Kasumi-1 (cell line): Measurements from ENCODE around the gene MS4A18.

Experiments
- DNase-seq, 2 experiments: peaks; one replicate each; lab custom pipeline; 2025; lab: John Stamatoyannopoulos, UW

MS4A18 gene

GRCh38 chr11:60766547-60766946 lies 42.0 kb downstream of the MS4A18 start:
- DNase-seq, result no peak

DNA sequence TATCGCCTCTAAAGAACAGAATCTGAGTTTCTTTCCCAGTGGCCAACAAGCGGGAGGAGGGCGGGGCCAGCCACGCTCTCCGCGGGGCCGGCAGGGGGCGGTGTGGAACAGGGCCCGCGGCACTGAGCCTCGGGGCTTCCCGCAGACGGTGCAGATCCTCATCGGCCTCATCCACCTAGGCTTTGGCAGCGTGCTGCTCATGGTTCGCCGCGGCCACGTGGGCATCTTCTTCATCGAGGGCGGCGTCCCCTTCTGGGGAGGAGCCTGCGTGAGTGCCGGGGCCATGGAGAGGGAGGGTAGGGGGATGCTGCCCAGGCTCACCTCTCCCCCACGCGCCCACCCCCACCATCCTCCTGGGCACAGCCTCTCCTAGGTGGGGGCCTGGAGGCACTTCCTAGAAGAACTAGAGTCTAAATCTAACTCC lies 42.9 kb downstream of the MS4A18 start:
- no peak for DNase-seq

GRCh38 chr11:60768202-60768601 lies 43.7 kb downstream of the MS4A18 start:
- DNase-seq, result no peak

DNA sequence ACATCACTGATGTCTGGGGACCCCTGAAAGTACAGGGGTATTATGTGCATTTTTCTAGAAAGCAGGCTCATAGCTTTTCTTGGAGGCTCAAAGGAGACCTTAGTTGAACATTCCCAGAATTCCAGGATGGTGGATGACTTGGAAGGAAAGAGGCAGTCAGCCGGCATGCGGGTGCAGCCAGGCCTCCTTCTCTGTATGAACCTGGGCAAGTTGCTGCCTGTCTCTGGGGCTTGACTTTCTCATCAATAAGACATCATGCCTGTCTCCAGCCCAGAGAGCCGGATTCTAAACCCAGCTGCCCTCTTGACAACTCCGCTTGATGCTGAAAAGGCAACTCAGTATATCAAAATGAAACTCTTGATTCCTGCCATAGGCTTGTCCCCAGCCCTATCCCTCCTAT lies 44.8 kb downstream of the MS4A18 start:
- DNase-seq, result no peak

DNA sequence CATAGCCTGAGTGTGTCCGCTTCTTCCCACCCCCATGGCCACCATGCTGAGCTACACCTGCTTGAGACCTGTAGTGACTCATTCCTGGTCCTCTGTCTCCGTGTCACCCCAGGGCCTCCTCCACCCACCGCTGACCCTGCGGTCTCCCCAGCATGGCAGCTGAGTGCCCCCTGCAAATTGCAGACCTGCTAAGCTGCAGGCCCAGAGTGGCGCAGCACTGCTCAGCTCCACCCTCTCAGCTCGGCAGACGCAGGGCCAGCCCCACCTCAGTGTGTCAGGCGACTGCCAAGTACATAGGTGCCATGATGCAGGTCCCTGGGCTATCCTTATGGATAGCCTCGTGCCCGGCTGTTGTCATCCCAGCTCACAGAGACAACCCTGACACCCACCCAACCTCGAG lies 45.3 kb downstream of the MS4A18 start:
- DNase-seq, result no peak

GRCh38 chr11:60771146-60771545 lies 46.6 kb downstream of the MS4A18 start:
- no peak for DNase-seq

DNA sequence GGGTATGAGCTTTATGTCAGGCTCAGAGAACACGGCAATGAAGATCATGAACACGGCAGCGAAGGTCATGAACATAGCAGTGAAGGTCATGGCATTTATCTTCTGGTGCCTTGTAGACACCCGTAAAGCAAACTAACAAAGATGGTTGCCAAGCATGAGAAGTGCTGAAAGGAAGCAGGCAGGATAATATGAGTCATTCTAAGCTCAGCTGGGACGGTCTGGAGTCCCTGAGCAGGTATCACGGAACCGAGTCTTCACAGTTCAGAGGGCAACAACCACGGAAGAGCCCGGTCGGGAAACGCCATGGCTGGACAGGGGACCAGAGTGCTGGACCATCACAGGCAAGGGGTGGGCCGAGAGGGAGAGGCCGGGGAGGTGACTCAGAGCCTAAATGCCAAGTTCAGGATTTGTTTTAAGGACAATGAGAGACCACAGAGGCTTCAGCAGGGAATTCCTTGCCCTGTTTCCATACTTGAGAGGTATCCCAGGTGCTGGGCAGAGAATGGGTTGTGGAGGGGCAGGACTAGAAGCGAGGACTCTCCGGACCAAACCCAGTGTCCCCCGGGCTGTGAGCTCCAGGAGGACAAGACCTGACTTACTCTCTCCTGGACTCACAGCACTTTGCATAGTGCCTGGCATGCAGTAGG lies 47.5 kb downstream of the MS4A18 start:
- no peak for DNase-seq

DNA sequence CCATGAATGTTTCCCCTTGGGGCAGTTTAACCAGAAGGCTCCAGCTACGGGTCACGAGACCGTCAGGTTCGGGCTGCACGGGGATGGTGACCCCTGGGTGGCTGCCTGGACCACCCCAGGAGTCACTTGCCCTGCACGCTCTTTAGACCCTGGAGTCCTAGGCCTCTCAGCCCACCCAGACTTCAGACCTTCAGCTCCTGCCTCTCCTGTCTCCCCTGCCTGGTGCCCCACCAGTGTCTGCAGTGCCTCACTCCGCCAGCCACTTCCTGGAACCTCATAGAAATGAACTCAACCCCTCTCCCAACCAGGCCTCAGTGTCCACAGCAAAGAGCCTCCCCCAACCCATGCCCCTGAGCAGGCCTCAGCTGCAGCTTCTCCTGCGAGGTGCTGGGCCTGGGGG lies 48.1 kb downstream of the MS4A18 start:
- no peak for DNase-seq

- no peak for DNase-seq
These were observed 50.2 kb downstream of the MS4A18 start for GRCh38 chr11:60774726-60775125.

DNA sequence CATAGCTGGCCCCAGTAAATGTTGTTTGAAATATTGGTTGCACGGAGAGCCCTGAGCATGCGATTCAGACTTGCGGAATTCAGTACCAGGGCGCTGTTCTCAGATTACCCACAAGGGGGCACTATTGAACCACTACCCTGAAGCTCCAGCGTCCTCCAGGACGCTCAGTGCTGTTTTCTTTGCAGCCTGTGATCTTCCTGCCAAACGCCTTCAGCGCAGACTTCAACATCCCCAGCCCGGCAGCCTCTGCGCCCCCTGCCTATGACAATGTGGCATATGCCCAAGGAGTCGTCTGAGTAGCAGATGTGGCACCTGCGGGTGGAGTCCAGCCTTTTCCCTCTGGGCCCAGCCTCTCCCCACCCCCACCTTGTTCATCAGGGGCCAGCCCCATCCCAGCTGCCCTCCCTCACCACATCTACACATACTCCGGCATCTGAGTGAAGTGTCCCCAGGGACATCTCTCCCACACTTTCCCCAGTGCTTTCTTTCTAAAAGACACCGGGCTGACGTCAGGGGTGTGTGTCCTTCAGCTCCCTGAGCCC lies 51.0 kb downstream of the MS4A18 start:
- peak; percentile 94 to 96 for DNase-seq

GRCh38 chr11:60776167-60776566 lies 51.6 kb downstream of the MS4A18 start:
- no peak for DNase-seq

DNA sequence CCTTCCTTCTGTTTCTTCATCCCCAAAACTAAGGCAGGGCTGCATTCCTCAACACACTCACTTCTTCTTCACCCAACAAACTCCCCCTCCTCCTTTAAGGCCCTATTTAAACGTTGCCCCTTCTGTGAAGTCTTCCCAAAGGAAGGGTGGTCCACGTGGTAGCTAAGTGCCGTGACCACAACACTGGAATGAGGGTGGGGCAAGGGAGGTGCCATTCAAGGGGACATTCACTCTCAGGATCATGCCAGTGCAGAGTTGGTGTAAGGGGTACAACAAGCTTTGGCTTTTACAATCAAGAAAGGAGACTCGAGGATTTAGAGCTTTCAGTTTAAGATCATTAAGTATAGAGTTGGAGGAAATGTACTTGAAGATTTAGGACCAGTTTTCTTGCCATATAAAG lies 52.6 kb downstream of the MS4A18 start:
- no peak for DNase-seq

DNA sequence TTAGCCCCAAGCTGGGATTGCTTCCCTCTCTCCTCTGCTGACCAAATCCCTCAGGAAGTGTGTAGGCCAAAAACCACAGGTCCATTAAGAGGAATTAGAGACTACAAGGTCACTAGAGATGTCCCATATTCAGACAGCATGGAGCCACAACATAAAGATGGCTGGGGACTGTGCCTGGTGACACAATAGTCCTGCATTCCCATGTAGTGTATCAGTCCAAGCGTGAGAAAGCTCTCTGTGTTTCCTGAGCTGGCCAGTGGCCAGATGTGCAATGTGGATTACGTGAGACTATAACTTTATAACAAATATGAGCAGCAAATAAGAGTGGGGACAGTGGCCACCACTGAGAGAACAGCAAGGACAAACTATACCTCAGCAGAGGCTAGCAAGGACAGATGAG lies 53.1 kb downstream of the MS4A18 start:
- DNase-seq, result no peak

- no peak for DNase-seq
These were observed 55.5 kb downstream of the MS4A18 start for GRCh38 chr11:60780065-60780464.

GRCh38 chr11:60780774-60781173 lies 56.3 kb downstream of the MS4A18 start:
- DNase-seq, result no peak

DNA sequence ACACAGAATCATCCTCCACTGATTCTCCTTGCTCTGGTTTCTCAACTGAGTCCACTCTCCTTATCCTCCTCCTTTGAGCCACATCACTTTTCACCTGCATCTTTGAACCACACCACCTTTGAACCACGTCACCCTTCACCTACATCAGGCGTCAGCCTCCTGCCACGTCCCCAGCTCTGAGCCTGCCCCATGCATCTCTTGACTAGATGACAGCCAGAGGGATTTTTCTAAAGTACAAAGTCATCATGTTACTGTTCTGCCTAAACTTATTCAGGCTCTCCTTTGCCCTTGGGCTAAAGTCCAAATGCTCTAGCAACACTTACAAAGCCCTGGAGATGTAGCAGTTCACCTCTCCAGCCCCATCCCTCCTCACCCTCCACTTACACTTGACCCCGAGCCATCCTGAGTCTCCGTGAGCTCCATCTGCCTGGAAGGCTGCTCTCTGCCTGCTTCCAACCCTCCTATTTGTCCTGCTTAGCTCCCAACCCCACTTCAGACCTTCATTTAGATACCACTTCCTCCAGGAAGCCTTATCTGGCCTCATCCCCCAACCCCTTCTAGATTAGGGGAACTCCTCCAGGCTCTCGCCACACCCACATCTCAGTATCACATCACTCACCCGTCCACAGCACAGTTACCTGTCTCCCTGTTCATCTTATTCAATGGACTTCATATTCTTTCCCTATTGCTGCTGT lies 56.9 kb downstream of the MS4A18 start:
- no peak for DNase-seq

DNA sequence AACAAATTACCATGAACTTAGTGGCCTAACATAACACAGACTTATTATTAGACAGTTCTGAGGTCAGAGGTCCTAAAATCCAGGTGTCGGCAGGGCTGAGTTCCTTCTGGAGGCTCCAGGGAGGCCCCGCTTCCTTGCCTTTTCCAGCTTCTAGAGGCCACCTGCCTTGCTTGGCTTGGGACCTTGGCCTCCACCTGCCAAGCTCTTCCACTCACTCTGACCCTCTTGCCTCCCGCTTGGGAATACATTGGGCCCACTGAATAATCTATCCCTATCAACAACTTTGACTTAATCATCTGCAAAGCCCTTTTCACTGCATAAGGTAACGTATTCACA lies 57.4 kb downstream of the MS4A18 start:
- no peak for DNase-seq

DNA sequence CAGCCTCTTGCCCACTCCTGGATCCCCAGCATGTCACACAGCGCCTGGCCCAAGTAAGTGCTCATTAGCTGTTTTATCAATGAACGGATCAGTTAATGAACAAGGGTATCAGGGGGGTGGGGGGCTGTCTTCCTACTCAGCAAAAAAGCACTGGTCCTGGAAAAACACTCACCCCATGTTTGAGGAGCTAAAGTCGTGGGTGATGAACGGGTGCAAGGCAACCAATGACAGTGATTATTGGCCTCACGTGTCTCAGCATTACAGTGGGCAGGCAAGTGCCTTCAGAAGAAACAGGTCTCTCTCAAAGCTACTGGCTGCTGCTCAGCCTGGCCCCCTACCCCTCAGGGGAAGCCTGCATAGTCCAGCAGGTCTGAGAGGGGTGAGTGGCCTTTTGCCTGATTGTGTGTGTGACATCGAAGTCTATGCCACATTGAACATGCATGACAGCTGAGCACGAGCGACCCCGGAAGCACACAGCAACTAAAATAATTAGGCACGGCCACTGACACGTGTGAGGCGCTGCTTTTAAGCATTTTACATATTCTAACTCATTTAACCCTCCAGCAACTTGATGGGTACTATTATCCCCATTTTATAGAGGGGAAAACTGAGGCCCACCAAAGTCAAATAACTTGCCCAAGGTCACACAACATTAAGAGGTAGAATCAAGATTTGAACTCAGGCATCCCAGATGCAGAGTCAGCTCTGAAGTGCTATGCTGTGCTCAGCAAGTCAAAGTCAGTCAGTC lies 58.0 kb downstream of the MS4A18 start:
- DNase-seq, result no peak

DNA sequence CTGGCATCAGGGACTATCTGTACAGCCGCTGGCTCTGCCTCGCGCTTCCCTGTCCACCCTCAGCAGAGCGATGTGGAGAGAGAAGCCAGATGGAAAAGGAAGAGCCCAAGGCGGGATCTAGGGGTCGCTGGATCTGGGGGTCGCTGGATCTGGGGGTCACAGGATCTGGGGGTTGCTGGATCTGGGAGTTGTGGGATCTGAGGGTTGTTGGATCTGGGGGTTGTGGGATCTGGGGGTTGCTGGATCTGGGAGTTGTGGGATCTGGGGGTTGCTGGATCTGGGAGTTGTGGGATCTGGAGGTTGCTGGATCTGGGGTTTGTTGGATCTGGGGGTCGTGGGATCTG lies 58.6 kb downstream of the MS4A18 start:
- DNase-seq, result no peak

- no peak for DNase-seq
These were observed 59.4 kb downstream of the MS4A18 start for GRCh38 chr11:60783911-60784310.

DNA sequence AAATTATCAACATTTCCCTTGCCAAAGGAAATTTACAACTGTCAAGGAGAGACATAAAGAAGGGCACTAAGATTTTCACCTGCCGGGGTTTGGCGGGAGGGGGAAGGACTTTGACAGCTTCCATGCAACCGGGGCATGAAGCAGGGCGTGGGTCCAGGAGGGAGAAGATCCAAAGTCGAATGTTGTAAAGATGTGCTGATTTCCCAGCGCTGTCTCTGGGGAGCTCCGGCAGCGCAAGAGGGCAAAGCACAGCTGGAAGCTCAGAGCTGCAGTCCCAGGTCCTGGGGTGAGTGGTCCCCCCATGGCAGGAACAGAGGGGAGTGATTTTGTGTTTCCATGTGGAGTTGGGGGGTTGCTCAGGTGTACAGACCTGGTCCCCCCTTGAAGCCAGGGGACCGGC lies 60.6 kb downstream of the MS4A18 start, which contains the start of gene MS4A10:
Gene MS4A10 (plus strand): TSS at position 198 of the 400 bp plus-strand sequence. CDS start 5,003 bp downstream, outside the sequence.
- DNase-seq, result no peak

DNA sequence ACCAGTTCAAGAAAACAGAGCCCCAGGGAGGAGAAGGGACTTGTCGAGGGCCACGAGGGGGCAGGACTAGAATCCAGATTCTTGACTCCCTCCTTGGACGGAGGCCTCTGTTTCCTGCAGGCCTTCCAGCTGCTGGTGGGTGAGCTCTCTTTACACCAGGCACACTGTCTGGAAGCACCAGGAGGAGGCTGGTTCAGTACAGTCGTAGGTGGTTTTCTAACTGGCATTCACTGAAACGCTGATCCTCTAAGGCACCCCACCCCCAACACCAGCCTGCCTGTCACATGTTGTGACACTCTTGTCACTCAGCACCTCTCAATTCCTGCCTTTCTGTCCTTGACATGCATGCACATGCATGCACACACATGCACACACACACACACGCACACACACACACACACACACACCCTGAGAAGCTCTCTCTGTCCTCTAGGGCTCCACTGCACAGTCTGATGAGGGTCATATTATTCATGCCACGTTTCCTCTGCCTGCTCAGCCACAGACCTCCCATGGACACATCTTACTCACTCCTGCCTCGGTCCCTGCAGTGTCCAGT lies 61.4 kb downstream of the MS4A18 start:
- DNase-seq, result no peak
